SK-N-MC (cell line): ENCODE data around the gene KMT2C.
"Not testable (repeated sequence)": the region's sequence is repeated elsewhere in the genome, so short reads cannot be mapped to it uniquely, and the experiment has no call there.

Experiments used
- DNase-seq: peaks from one replicate; pipeline ENCODE4 v3.0.0-alpha.2; 2011; ENCODE audit warnings: low read depth, low spot score
- H3K27ac ChIP-seq: fragments of 200-600 bp; sonication (generic); 2 replicates; pipeline ENCODE4 v1.5.1; 2016; ENCODE audit warnings: mixed run types
- H3K36me3 ChIP-seq: fragments of 200-600 bp; sonication (generic); 2 replicates; pipeline ENCODE4 v1.6.1; 2017; ENCODE audit warnings: antibody characterized with exemption, low read length, mixed read lengths; ENCODE audit not compliant: insufficient read depth
- H3K4me3 ChIP-seq: fragments of 200-600 bp; sonication (generic); 2 replicates; pipeline ENCODE4 v1.5.1; 2016
- H3K9ac ChIP-seq: fragments of 200-600 bp; sonication (generic); 2 replicates; pipeline ENCODE4 v1.8.0; 2017; ENCODE audit warnings: mixed run types, mixed read lengths; ENCODE audit not compliant: insufficient read length
- H3K9me3 ChIP-seq: fragments of 200-600 bp; sonication (generic); 2 replicates; pipeline ENCODE4 v1.6.1; 2017; ENCODE audit warnings: low read depth, mild to moderate bottlenecking, antibody characterized with exemption, low read length, moderate library complexity, mixed read lengths
- EZH2 ChIP-seq: fragments of 200-600 bp; sonication (generic); IDR thresholded peaks from one replicate; pipeline ENCODE4 v1.6.1; 2017; ENCODE audit warnings: antibody characterized with exemption
- FOXP2 ChIP-seq: optimal IDR thresholded peaks from 2 replicates; pipeline ENCODE3; 2011; ENCODE audit warnings: mild to moderate bottlenecking, moderate library complexity; ENCODE audit not compliant: insufficient read depth; ENCODE audit errors: extremely low read length, control extremely low read depth
- POLR2AphosphoS5 ChIP-seq: IDR thresholded peaks from 2 replicates; pipeline ENCODE4 v1.6.1; 2012; ENCODE audit warnings: mild to moderate bottlenecking, low read depth, low read length, borderline replicate concordance

Gene KMT2C

DNA sequence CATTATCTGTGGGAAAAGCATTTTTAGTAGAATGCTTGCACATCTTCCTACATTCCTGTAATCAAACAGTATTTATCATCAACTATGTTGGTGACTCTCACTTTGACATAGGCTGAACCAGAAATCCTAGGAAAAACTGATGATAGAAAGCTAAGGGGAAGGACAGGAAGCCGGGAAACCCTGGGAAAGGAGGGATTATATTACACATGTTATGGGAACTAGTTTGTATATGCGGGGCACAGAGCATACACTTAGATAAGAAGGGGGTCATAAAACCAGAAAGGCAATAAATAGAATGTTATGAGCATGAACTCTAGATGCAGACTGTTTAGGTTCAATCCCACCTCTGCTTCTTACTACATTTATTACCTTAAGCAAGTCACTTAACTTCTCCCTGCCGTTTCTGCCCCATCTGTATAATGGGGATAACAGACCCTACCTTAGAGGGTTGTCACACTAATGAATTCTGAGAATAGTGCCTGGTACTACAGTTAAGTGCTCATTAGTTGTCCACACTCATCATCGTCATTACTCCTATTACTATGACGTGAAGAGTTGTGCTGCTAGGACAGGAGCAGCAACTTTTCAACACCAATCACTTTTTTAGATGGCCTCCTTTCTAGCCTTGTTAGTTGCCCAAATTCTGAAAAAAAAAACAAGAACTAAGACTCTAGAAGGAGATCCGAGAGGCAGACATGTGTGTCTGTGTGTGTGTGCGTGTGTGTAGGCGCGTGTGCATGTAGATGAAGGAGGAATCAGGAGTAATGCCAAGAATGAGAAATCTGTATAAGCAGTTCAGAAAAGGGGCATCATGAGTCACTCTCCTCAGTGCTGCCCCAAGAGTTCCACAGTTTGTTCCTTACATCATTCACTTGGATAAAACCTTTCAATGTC is 52.2 kb downstream of the KMT2C start:
- TF ChIP-seq FOXP2 = no peak
- no peak for TF ChIP-seq POLR2AphosphoS5
- TF ChIP-seq EZH2 = no peak
- Histone ChIP-seq H3K9me3 (no peaks in the 10 kb centered on the region), H3K4me3 (no peak overlapping the region), H3K27ac (no peak overlapping the region), H3K36me3 (no peaks in the 10 kb centered on the region), H3K9ac (no peak overlapping the region)
- DNase-seq = no peak

DNA sequence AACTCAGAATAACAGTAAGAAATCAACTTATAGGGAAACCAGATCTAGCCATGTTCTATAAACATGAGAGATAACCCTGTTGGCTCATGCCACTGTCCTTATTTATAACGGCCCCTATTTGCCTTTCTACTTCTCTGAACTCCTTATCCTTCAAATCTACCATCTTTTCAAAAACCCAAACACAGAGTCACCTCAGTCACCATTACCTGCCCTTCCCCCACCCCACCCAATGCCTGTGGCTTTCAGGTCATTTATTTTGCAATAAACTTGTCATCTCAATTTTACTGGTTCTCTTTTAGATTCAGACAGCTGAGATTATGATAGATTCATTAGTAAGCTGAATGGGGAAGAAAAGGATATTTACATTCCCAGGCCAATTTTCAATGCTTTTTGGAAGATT is 53.6 kb downstream of the KMT2C start:
- no peak for TF ChIP-seq EZH2
- no peak for TF ChIP-seq POLR2AphosphoS5
- no peak for TF ChIP-seq FOXP2

DNA sequence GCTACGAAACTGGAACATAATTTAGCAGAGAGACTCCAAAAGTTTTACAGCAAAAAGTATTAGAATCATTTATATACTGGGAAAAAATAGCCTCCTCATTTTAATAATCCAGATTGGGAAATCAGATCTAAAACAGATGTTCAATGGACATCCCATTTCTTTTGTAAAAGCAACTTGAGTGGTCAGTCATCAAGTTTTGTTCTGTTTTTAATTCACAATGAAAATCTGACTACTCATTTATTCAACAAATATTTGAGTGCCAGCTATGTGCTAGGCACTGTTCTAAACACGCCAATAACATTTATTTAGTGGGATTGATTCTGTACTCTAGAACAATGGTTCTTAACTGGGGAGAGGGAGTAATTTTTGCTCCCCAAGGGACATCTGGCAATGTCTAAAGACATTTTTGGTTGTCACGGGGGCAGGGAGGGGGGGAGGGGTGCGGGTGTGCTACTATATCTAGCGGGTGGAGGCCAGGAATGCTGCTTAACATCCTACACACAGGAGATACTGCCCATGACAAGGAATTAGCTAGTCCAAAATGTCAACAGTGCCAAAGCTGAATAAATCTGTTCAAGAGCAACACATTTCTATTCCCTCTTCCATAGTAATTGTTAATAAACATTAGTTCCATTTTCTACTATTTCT is 54.7 kb downstream of the KMT2C start:
- not testable (repeated sequence) for H3K9ac ChIP-seq, H3K27ac ChIP-seq, H3K36me3 ChIP-seq, H3K4me3 ChIP-seq, DNase-seq, H3K9me3 ChIP-seq

More for the DNA sequence above, 53.6 kb downstream of the KMT2C start:
- Histone ChIP-seq H3K4me3 (no peak overlapping the region), H3K9me3 (no peaks in the 10 kb centered on the region), H3K36me3 (peaks cover 5% of the 10 kb centered on the region; the same call in 1 of the 2 replicates), H3K9ac (no peak overlapping the region), H3K27ac (peak overlapping the region; percentile 29; the same call in 1 of the 2 replicates)
- no peak for DNase-seq

DNA sequence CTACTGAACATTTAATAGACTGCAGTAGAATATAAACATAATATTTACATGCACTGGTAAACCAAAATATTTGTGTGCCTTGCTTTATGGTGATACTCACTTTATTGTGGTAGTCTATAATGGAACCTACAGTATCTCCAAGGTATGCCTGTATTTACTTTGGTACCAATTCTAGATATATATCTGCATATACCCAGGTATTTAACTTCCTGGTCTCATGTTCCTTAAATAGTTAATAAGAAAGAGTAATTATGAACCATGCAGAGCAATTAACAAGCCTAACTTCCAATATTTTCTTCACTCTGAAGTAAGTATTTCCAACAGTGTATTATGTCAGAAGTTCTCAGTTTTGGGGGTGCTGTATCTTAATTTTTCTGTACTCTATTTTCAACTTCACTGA is 57.3 kb downstream of the KMT2C start:
- not testable (repeated sequence) for H3K4me3 ChIP-seq, H3K36me3 ChIP-seq, H3K27ac ChIP-seq, DNase-seq, H3K9ac ChIP-seq, H3K9me3 ChIP-seq

DNA sequence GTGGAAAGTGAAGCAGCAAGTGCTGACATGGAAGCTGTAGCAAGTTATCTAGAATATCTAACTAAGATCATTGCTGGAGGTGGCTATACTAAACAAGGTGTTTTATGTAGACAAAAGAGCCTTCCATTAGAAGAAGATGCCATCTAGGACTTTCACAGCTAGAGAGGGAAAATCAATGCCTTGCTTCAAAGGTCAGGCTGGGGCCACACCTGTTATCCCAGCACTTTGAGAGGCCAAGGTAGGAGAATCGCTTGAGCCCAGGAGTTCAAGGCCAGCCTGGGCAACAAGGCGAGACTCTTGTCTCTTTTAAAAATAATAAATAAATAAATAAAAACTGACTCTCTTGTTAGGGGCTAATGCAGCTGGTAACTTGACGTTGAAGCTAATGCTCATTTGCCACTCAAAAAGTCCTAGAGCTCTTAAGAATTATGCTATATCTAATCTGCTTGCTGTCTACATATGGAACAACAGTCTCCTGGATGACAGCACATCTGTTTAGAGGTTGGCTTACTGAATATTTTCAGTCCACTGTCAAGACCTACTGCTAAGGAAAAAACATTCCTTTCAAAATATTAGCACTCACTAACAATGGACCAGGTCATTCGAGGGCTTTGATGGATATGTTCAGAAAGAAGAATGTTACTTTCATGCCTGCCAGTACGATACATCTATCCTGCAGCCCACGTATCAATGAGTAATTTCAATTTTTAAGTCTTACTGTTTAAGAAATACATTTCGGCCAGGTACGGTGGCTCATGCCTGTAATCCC is 58.9 kb downstream of the KMT2C start:
- not testable (repeated sequence) for DNase-seq, H3K9me3 ChIP-seq, H3K4me3 ChIP-seq, H3K36me3 ChIP-seq, H3K9ac ChIP-seq, H3K27ac ChIP-seq

DNA sequence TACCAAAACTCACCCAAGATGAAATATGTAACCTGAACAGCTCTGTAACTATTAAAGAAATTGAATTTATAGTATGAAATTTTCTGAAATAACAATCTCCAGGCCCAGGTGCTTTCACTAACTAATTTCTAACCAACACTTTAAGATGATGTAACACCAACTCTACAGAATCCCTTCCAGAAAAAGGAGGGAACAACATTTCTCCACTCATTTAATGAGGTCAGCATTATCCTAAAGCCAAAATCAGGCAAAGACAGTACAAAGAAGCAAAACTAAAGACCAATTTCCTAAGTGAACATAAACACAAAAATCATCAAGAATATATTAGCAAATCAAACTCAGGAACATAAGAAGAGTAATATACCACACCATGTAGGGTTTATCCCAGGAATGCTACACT is 65.5 kb downstream of the KMT2C start:
- no peak for TF ChIP-seq EZH2
- TF ChIP-seq POLR2AphosphoS5 = no peak
- no peak for TF ChIP-seq FOXP2
- Histone ChIP-seq H3K9ac (no peak overlapping the region), H3K4me3 (no peak overlapping the region), H3K9me3 (no peaks in the 10 kb centered on the region; the same call in 1 of the 2 replicates), H3K36me3 (peaks cover 5% of the 10 kb centered on the region), H3K27ac (no peak overlapping the region)
- no peak for DNase-seq

DNA sequence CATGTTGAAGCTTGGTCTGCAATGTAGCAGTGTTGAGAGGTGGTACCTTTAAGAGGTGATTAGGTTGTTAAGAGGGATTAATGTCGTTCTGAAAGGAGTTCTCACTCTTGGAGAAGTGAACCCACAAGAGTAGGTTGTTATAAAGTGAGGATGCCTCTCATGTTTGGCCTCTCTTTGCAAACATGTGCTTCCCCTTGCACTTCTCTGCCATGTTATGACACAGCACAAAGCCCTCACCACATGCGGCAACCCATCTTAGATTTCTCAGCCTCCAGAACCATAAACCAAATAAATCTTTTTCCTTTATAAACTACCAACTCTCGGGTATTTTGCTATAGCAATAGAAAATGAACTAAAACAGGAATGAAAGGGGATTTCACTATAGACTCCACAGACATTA is 66.3 kb downstream of the KMT2C start:
- Histone ChIP-seq H3K36me3 (peaks cover 5% of the 10 kb centered on the region), H3K9ac (no peak overlapping the region), H3K9me3 (no peaks in the 10 kb centered on the region; the same call in 1 of the 2 replicates), H3K4me3 (no peak overlapping the region), H3K27ac (no peak overlapping the region)
- TF ChIP-seq FOXP2 = no peak
- TF ChIP-seq EZH2 = no peak
- no peak for TF ChIP-seq POLR2AphosphoS5
- no peak for DNase-seq

DNA sequence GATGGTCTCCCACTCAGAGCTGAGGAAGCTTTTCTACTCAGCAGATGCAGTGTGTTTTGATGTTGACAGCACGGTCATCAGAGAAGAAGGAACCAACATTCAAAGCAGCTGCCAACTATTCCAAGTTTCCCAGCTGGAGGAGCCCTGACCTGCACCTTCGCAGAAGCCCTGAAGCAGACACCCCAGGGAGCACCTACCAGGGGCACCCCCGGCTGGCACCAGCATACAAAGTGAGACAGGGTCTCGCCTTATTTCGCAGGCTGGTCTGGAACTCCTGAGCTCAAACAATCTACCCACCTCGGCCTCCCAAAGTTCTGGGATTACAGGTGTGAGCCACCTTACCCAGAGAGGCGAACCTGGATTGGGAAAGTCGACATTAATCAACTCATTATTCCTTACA is 68.6 kb downstream of the KMT2C start:
- H3K27ac ChIP-seq = no peak overlapping the region
- TF ChIP-seq EZH2 (no peak), FOXP2 (no peak), POLR2AphosphoS5 (no peak)
- no peak overlapping the region for H3K4me3 ChIP-seq
- DNase-seq = no peak
- H3K36me3 ChIP-seq = peaks cover 5% of the 10 kb centered on the region
- H3K9ac ChIP-seq = no peak overlapping the region
- H3K9me3 ChIP-seq = no peaks in the 10 kb centered on the region
